ENCODE data around the gene POM121. TPM values are rescaled to one million over a fixed set of nuclear protein-coding genes. Genes with fewer than 3 reads are reported as not detected.
A peak's percentile ranks its signal among the peaks of the same experiment; 100 is the strongest.
"Not testable (repeated sequence)": the region's sequence is repeated elsewhere in the genome, so short reads cannot be mapped to it uniquely, and the experiment has no call there.

The POM121 gene
- total and polyA plus RNA-seq, 4 donors, result 9.8 to 53.7 (median 30.3) TPM

DNA sequence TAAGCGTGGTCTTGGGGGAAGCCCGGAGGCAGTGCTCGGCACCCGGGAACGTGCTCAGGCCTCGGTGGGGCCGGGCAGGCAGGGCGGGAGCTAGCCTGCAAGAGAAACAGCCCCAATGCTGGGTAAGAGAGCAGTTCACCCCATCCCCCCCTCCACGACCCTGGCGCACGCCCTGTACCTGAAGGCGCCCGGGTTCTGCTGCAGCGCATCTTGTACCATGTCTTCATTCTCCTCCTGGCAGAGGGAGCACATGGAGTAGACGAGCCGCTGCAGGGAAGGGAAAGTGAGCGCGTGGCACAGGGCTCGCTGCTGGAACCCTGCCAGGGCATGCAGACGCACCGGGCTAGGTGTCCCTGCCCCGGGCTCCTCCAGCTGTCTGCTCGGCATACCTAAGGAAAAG lies 23.8 kb downstream of the POM121 start:
- not testable (repeated sequence) for H3K4me3 ChIP-seq (ENCODE audit: low read depth, low read length); H3K9me3 ChIP-seq (ENCODE audit: control insufficient read depth, insufficient read depth, low read length); H3K27ac ChIP-seq (ENCODE audit: low read depth, low read length); H3K4me1 ChIP-seq (ENCODE audit: control insufficient read depth, insufficient read depth, low read length); DNase-seq (ENCODE audit: low read depth in 4 of 6, low spot score in 6 of 6); H3K27me3 ChIP-seq (ENCODE audit: control insufficient read depth, insufficient read depth, low read length)
- peaks cover 24% of the 10 kb centered on the region for H3K36me3 ChIP-seq (ENCODE audit: control insufficient read depth, insufficient read depth, low read length)
- WGBS (ENCODE audit: insufficient coverage), result 83% methylated on average over 4 of the region's 23 CpGs

DNA sequence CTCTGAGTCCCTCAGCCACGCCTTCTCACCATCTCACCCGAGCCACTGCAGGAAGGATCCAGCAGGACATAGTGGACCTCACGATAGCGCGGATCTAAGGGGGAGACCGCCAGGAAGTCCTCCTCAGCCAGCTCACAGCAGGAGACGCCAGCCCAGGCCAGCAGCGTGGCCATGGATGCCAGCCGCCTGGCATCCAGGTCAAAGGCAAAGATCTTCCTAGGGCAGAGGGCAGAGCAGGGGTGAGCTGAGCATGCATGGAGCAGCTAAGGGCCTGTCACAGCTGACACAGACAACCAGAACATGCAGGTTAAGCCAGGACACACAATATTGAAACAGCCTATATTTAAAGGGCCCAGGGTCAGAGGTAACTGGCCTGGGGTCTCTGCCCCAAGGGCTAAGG lies 24.4 kb downstream of the POM121 start:
- peaks cover 24% of the 10 kb centered on the region for H3K36me3 ChIP-seq (ENCODE audit: control insufficient read depth, insufficient read depth, low read length)
- no CpG with 5 or more reads among the region's 9 CpGs for WGBS (ENCODE audit: insufficient coverage)
- not testable (repeated sequence) for H3K4me3 ChIP-seq (ENCODE audit: low read depth, low read length); DNase-seq (ENCODE audit: low read depth in 4 of 6, low spot score in 6 of 6); H3K4me1 ChIP-seq (ENCODE audit: control insufficient read depth, insufficient read depth, low read length); H3K9me3 ChIP-seq (ENCODE audit: control insufficient read depth, insufficient read depth, low read length); H3K27ac ChIP-seq (ENCODE audit: low read depth, low read length); H3K27me3 ChIP-seq (ENCODE audit: control insufficient read depth, insufficient read depth, low read length)

DNA sequence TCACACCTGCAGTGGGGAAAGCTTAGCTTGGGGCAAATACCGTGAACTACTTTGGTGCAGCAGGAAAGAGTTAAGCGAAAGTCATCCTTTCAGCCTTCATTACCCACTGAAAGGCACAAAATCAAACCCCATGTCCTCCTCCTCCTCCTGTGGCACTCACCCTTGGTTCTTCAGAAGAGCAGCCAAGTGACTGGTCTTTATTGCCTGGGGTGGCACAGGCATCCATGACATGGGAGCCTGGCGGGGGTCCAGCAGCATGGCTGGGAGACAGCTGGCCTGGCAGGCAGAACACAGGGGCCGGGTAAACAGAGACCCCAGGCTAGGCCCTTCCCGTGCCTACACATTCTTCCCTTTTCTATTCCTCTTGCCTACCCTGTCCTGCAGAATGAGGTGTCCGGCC lies 24.8 kb downstream of the POM121 start:
- DNase-seq (ENCODE audit: low read depth in 4 of 6, low spot score in 6 of 6), result peak in 2 of 6 donors; percentile 33 to 35
- H3K4me3 ChIP-seq (ENCODE audit: low read depth, low read length); H3K27ac ChIP-seq (ENCODE audit: low read depth, low read length); H3K4me1 ChIP-seq (ENCODE audit: control insufficient read depth, insufficient read depth, low read length); H3K27me3 ChIP-seq (ENCODE audit: control insufficient read depth, insufficient read depth, low read length); H3K9me3 ChIP-seq (ENCODE audit: control insufficient read depth, insufficient read depth, low read length): not testable (repeated sequence)
- WGBS (ENCODE audit: insufficient coverage), result no CpG with 5 or more reads among the region's 6 CpGs
- peaks cover 24% of the 10 kb centered on the region for H3K36me3 ChIP-seq (ENCODE audit: control insufficient read depth, insufficient read depth, low read length)

DNA sequence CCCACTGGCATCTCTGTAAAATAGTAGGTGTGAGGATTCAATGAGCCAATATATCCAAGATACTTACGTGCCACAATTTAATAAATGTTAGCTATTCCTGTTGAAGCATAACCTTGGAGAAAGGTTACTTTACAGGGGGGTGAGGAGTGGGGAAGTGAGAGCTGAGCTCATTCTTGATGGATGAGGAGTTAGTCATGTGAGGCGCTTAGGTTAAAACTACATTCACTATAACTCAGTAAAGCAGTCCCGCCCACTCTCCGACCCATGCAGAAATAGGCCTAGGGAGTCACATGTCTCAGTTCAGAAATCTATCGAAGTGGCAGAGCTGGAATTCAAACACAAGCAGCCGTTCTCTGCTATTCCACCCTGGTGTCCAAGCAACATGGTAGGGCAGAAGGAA lies 25.5 kb downstream of the POM121 start:
- not testable (repeated sequence) for H3K27ac ChIP-seq (ENCODE audit: low read depth, low read length); H3K4me1 ChIP-seq (ENCODE audit: control insufficient read depth, insufficient read depth, low read length); H3K9me3 ChIP-seq (ENCODE audit: control insufficient read depth, insufficient read depth, low read length); H3K4me3 ChIP-seq (ENCODE audit: low read depth, low read length); DNase-seq (ENCODE audit: low read depth in 4 of 6, low spot score in 6 of 6); H3K27me3 ChIP-seq (ENCODE audit: control insufficient read depth, insufficient read depth, low read length)
- peaks cover 22% of the 10 kb centered on the region for H3K36me3 ChIP-seq (ENCODE audit: control insufficient read depth, insufficient read depth, low read length)
- no CpG with 5 or more reads among the region's 6 CpGs for WGBS (ENCODE audit: insufficient coverage)

DNA sequence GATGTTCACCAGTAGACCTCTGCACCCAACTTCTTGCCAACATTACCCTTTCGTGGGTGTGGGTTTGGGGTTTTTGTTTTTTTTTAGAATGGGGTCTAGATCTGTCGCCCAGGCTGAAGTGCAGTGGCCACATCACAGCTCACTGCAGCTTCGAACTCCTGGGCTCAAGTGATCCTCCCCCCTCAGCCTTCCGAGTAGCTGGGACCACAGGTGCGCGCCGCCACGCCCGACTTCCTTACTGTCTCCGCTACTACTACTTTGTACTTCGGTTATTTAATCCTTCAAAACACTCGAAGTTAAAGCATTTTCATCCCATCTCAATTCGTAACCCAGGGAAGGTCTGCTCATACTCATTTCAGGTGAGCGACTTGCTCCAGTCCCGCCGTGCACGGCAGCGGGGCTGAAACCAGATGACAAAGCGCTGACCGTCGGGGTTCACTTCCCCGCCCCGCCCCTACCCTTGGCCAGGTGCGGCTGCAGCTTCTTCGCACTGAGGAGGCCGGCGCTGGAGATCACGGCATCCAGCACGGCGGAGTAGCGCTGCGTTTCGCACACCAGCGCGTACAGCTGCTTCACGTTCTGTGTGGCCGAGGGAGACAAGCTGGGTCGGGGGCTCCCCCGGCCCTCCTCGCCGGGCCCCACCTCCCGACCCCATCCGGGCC lies 29.1 kb downstream of the POM121 start:
- H3K4me3 ChIP-seq (ENCODE audit: low read depth, low read length); H3K36me3 ChIP-seq (ENCODE audit: control insufficient read depth, insufficient read depth, low read length); H3K4me1 ChIP-seq (ENCODE audit: control insufficient read depth, insufficient read depth, low read length); H3K9me3 ChIP-seq (ENCODE audit: control insufficient read depth, insufficient read depth, low read length); H3K27me3 ChIP-seq (ENCODE audit: control insufficient read depth, insufficient read depth, low read length); H3K27ac ChIP-seq (ENCODE audit: low read depth, low read length); DNase-seq (ENCODE audit: low read depth in 4 of 6, low spot score in 6 of 6): not testable (repeated sequence)
- no CpG with 5 or more reads among the region's 43 CpGs for WGBS (ENCODE audit: insufficient coverage)

DNA sequence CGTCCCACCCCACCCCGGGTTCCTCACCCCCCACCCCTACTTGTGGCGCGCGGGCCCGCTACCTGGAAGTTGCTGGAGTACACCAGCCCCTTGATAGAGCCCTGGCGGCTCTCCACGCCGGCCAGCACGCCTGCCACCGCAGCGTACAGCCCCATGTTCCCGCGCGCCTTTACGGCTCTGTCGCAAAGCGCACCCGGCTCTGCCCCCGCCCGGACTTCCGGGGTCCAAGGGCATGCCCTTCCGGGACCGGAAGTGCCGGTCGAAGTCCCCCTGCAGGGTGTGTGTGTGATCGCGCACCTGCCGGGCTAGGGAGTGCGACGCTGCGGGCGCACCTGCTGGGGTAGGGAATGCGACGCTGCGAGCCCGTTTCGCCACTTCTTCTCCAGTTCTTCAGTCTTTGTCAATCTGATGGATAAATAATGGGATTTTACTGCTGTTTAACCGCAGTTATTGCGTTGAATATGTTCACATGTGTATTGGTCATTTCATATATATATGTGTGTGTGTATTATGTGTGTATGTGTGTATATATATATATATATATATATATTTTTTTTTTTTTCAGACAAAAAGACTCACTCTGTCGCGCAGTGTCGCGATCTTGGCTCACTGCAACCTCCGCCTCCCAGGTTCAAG lies 29.8 kb downstream of the POM121 start:
- no CpG with 5 or more reads among the region's 45 CpGs for WGBS (ENCODE audit: insufficient coverage)
- H3K4me1 ChIP-seq (ENCODE audit: control insufficient read depth, insufficient read depth, low read length); DNase-seq (ENCODE audit: low read depth in 4 of 6, low spot score in 6 of 6); H3K9me3 ChIP-seq (ENCODE audit: control insufficient read depth, insufficient read depth, low read length); H3K36me3 ChIP-seq (ENCODE audit: control insufficient read depth, insufficient read depth, low read length); H3K27ac ChIP-seq (ENCODE audit: low read depth, low read length); H3K27me3 ChIP-seq (ENCODE audit: control insufficient read depth, insufficient read depth, low read length): not testable (repeated sequence)
- peak overlapping the region; percentile 24 for H3K4me3 ChIP-seq (ENCODE audit: low read depth, low read length)

DNA sequence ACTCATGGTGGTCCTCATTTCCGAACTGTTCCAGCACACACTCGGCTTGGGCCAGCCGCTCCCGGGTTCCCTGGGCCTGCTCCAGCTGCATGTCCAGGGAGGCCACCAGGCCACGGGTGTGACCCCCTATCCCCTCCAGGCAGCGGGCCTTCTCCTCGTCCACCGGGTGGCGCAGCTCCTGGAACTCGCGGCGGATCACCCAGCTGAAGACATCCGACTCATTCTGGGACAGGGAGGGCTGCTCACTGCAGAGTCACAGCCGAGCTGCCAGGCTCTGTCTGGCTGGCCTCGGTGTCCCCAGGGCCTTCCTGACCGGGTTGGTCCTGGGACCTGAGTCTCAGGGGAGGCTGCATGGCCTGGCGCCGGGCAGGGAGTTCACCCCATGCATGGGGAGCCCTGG lies 35.1 kb downstream of the POM121 start:
- not testable (repeated sequence) for DNase-seq (ENCODE audit: low read depth in 4 of 6, low spot score in 6 of 6); H3K4me3 ChIP-seq (ENCODE audit: low read depth, low read length); H3K4me1 ChIP-seq (ENCODE audit: control insufficient read depth, insufficient read depth, low read length); H3K27ac ChIP-seq (ENCODE audit: low read depth, low read length); H3K27me3 ChIP-seq (ENCODE audit: control insufficient read depth, insufficient read depth, low read length); H3K9me3 ChIP-seq (ENCODE audit: control insufficient read depth, insufficient read depth, low read length); H3K36me3 ChIP-seq (ENCODE audit: control insufficient read depth, insufficient read depth, low read length)
- no CpG with 5 or more reads among the region's 18 CpGs for WGBS (ENCODE audit: insufficient coverage)

DNA sequence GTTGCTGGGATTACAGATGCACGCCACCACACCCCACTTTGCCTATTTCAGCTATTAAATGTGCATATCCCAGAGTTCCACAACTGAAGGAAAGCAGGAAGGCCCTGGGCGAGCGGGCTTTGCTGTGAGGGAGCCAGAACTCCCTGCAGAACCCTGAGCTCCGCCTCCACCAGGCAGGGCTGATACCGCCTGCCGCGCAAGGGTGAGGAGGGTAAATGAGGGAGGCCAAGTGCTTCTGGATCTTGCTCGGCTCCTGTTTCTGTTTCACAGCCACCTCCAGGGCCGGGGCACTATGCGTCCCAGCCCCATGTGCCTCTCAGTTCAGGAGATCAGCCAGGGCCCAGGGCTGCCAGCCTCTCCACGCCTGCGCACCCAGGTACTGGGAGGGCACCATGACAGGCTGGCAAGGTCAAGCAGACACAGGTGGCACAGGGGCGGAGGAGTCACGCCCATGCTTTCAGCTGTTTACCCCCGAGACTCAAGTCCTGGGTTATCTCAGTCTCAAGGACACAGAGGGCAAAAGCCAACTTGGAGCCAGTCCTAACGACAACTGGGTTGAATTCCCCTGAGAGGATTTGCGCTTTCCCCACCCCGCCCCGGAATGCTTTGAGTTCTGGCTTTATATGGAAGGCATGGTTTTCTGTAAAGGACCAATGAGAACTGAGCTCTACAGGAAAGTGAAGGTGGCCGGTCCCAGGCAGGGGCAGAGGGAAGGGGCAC lies 35.9 kb downstream of the POM121 start:
- H3K9me3 ChIP-seq (ENCODE audit: control insufficient read depth, insufficient read depth, low read length); H3K27me3 ChIP-seq (ENCODE audit: control insufficient read depth, insufficient read depth, low read length); H3K27ac ChIP-seq (ENCODE audit: low read depth, low read length); H3K4me1 ChIP-seq (ENCODE audit: control insufficient read depth, insufficient read depth, low read length); H3K4me3 ChIP-seq (ENCODE audit: low read depth, low read length); DNase-seq (ENCODE audit: low read depth in 4 of 6, low spot score in 6 of 6); H3K36me3 ChIP-seq (ENCODE audit: control insufficient read depth, insufficient read depth, low read length): not testable (repeated sequence)
- WGBS (ENCODE audit: insufficient coverage), result no CpG with 5 or more reads among the region's 20 CpGs

DNA sequence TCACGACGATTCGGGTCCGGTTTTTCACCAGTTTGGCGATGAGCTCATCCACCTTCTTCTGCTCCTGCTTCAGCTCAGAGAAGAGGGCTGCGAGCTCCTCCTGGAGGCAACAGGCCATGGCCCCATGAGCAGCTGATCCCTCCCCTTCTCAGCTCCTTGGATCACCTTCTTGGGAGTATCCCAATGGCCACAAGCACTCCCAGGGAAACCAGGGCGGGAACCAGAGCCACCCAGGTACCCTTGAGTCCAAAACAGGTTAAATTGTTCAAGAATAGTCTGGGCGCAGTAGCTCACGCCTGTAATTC lies 36.4 kb downstream of the POM121 start:
- H3K4me1 ChIP-seq (ENCODE audit: control insufficient read depth, insufficient read depth, low read length); H3K27ac ChIP-seq (ENCODE audit: low read depth, low read length); H3K9me3 ChIP-seq (ENCODE audit: control insufficient read depth, insufficient read depth, low read length); H3K36me3 ChIP-seq (ENCODE audit: control insufficient read depth, insufficient read depth, low read length); DNase-seq (ENCODE audit: low read depth in 4 of 6, low spot score in 6 of 6); H3K27me3 ChIP-seq (ENCODE audit: control insufficient read depth, insufficient read depth, low read length); H3K4me3 ChIP-seq (ENCODE audit: low read depth, low read length): not testable (repeated sequence)
- no CpG with 5 or more reads among the region's 9 CpGs for WGBS (ENCODE audit: insufficient coverage)

DNA sequence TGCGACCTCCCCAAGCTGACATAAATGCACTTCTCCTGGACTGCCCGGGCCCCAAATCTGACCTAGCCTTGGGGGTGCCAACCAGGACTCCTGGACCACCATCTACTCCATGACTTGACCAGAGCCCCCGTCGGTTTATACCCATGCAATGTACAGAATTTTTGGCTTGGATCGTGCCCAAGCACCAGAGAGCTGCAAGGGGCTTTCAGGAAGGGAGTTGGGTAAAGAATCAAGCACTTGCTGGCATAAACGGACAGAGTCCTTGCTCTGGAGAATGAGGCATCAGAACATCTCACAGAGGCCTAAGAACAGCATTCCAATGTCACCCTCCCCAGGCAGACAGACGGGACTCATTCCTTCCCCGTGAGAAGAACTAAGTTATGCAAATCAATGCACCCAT lies 38.2 kb downstream of the POM121 start:
- H3K9me3 ChIP-seq (ENCODE audit: control insufficient read depth, insufficient read depth, low read length); H3K4me1 ChIP-seq (ENCODE audit: control insufficient read depth, insufficient read depth, low read length); H3K27ac ChIP-seq (ENCODE audit: low read depth, low read length); H3K4me3 ChIP-seq (ENCODE audit: low read depth, low read length); DNase-seq (ENCODE audit: low read depth in 4 of 6, low spot score in 6 of 6); H3K36me3 ChIP-seq (ENCODE audit: control insufficient read depth, insufficient read depth, low read length); H3K27me3 ChIP-seq (ENCODE audit: control insufficient read depth, insufficient read depth, low read length): not testable (repeated sequence)
- no CpG with 5 or more reads among the region's 8 CpGs for WGBS (ENCODE audit: insufficient coverage)
